Pancreas (tissue), 10 donors: ENCODE results near the gene HSD17B14. TPM values are rescaled to one million over a fixed set of nuclear protein-coding genes. Genes with fewer than 3 reads are reported as not detected.
"Not testable (repeated sequence)": the region's sequence is repeated elsewhere in the genome, so short reads cannot be mapped to it uniquely, and the experiment has no call there.

Experiments
- ATAC-seq, 4 donors: fragments of 200-7000 bp; cut with Tn5 transposase; one replicate each; pipeline versions ENCODE4 v1.8.0 to v1.9.1; 2020; ENCODE audit warnings: mild to moderate bottlenecking in 4 of 4, moderate library complexity in 4 of 4
- DNase-seq, 6 donors: peaks; one replicate each; pipeline ENCODE4 v3.0.0-alpha.2; 2020
- FAIRE-seq: peaks from 2 replicates; lab custom pipeline; 2012; peaks lifted over from hg19 to GRCh38; lab: Jason Lieb, UNC
- H3K27ac ChIP-seq, 4 donors: fragments of 200-600 bp; sonication (generic); 1 replicate in 3 of 4; 2 replicates in 1 of 4; pipeline versions ENCODE4 v1.5.0 to v1.8.0; 2020
- H3K27me3 ChIP-seq, 4 donors: fragments of 200-600 bp; one replicate each; pipeline ENCODE4 v1.8.0; 2021
- H3K36me3 ChIP-seq, 3 donors: fragments of 200-600 bp; sonication (generic) in 1 of 3; one replicate each; pipeline versions ENCODE4 v1.5.0 to v1.8.0; 2020 to 2021
- H3K4me1 ChIP-seq, 3 donors: fragments of 200-600 bp; one replicate each; pipeline ENCODE4 v1.8.0; 2021
- H3K4me3 ChIP-seq, 4 donors: fragments of 200-600 bp; sonication (generic) in 2 of 4; one replicate each; pipeline versions ENCODE4 v1.5.0 to v1.8.0; 2020 to 2021
- H3K9me3 ChIP-seq, 4 donors: fragments of 200-600 bp; one replicate each; pipeline ENCODE4 v1.8.0; 2021
- WGBS, 2 donors: extraction: QIAGEN DNeasy Blood & Tissue Kit; methylation state at CpG; one replicate each; pipeline ENCODE4 v1.1.7; 2013; 5-methylcytosine and 5-hydroxymethylcytosine counted together
- intact Hi-C, 3 donors: fragments of 100-400 bp; cut with DNase I; formaldehyde crosslinking; loops; one replicate each; pipeline versions ENCODE4 v1.11.1 to v1.14.2; 2022
- polyA plus RNA-seq, 2 donors: library from polyadenylated mRNA; stranded (reverse); fragments of 200-250 nt; gene quantifications; one replicate each; pipeline ENCODE4 v1.2.3, GENCODE V29; 2013
- total RNA-seq, 6 donors: library from RNA; stranded (reverse); fragmentation: NEBNext Ultra II Directional in 4 of 6; extraction: Animal tissue kit (Norgen Biotek cat#: 25700) in 4 of 6; gene quantifications; one replicate each; pipeline versions ENCODE4 v1.2.1 to v1.2.4, GENCODE V29; 2021 to 2023
- TF ChIP-seq, protein P1 (sequence below), 4 donors: fragments of 200-600 bp; sonication (generic) in 3 of 4; IDR thresholded peaks; one replicate each; pipeline versions ENCODE4 v1.5.0 to v1.8.0; 2021; ENCODE audit warnings: antibody characterized with exemption in 4 of 4
- donor health status: healthy with polysubstance abuse.
- donor health status: DM: no; HTN: no; CAD: no; lungs with moderate emphysema.
- donor health status: DM: no; HTN: no; CAD: no.
- donor health status: control.
- donor health status: control.
- donor health status: Bipolar disorder and iron deficiency.
- donor health status: DM: yes; HTN: yes; CAD: no.
- donor health status: DM: no; HTN: no; CAD: no.
- donor health status: DM: no; HTN: no; CAD: no.
- donor health status: DM: yes; HTN: yes; CAD: no.

The HSD17B14 gene
- total RNA-seq = 1 to 10 TPM in 4 of 6 donors, under 1 TPM in 2; 0.69 to 4.0 (median 1.7) TPM
- 10 to 100 TPM in 1 of 2 donors, 1 to 10 TPM in 1; 8.5 to 25.4 TPM for polyA plus RNA-seq

DNA sequence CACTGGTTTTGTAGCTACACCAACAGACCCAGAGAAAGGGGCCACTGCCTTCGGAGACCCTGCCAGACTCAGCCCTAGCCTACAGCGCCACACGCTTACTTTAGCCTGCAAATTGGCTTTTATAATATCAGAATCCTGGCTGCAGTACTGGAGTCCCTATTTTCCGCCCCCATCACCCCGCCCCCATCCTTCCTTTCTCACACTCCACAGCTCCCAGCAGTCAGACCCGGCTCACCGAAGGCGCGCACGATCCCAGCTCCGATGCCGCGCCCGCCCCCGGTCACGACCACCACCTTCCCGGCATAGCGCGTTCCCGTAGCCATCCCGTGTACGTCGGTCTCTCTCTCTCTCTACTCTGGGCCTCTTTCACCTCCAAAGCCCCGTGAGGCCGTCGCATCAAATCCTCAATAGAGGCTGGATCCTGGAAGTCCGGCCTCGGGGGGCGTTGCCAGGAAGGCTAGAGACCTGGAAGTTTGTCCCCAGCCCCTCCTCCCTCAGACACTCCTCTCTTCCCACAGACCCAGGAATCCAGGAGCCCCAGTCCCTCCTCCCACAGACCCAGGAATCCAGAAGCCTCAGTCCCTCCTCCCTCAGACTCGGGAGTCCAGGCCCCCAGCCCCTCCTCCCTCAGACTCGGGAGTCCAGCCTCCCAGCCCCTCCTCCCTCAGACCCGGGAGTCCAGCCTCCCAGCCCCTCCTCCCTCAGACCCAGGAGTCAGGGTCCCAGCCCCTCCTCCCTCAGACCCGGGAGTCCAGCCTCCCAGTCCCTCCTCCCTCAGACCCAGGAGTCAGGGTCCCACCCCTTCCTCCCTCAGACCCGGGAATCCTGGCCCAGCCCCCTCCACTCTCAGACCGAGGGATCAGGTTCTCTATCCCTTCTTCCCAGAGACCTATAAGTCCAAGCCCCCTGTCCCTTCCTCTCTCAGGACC lies at the start of gene HSD17B14:
Gene HSD17B14 (minus strand): TSS at position 403 of the 929 bp plus-strand sequence. CDS start 80 bp downstream, at position 323.
- Histone ChIP-seq H3K4me1 (no peaks in the 10 kb centered on the region), H3K4me3 (peak within 1 kb of the TSS in 2 of 4 donors; percentile 20 to 30), H3K9me3 (no peaks in the 10 kb centered on the region), H3K36me3 (no peaks in the 10 kb centered on the region), H3K27me3 (no peaks in the 10 kb centered on the region), H3K27ac (peak within 1 kb of the TSS in 1 of 4 donors; percentile 48)
- TF ChIP-seq, protein P1, sequence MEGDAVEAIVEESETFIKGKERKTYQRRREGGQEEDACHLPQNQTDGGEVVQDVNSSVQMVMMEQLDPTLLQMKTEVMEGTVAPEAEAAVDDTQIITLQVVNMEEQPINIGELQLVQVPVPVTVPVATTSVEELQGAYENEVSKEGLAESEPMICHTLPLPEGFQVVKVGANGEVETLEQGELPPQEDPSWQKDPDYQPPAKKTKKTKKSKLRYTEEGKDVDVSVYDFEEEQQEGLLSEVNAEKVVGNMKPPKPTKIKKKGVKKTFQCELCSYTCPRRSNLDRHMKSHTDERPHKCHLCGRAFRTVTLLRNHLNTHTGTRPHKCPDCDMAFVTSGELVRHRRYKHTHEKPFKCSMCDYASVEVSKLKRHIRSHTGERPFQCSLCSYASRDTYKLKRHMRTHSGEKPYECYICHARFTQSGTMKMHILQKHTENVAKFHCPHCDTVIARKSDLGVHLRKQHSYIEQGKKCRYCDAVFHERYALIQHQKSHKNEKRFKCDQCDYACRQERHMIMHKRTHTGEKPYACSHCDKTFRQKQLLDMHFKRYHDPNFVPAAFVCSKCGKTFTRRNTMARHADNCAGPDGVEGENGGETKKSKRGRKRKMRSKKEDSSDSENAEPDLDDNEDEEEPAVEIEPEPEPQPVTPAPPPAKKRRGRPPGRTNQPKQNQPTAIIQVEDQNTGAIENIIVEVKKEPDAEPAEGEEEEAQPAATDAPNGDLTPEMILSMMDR (IDR thresholded peaks at IDR 0.05) = no peak
- 18 to 29% methylated on average over 35 of the region's 35 CpGs for WGBS, 2 donors
- DNase-seq (peak in 2 of 6 donors; percentile 62 to 75), FAIRE-seq (no peak), ATAC-seq (peak; percentile 18 to 46 (median 39))
- intact Hi-C loops = loop anchor here in 2 of 3 donors (2.0 to 10.0 kb wide), 3 partner anchors 42 to 182 kb away; no protein-coding TSS in a partner anchor

DNA sequence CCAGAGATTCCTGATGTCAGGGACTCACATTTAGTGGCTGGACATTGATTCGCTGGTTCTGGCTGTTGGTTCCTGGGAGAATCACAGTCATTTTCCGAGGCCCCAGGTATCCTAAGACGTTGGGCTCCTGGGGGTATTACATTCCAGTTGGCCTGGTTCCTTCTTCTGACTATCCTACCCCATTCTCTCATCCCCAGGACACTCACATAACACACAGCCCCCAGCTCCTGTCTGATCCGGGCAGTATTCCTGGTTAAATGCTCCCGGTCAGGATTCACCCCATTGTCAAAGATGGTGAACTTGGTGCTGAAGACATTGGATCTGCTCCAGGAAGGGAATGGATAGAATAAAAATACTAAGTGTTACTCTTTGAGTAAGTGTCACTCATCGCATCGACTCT lies 47.4 kb upstream of the HSD17B14 start:
- DNase-seq (no peak), FAIRE-seq (no peak), ATAC-seq (no peak)
- H3K27me3 ChIP-seq = no peaks in the 10 kb centered on the region
- H3K9me3 ChIP-seq = no peaks in the 10 kb centered on the region
- no peak overlapping the region for H3K27ac ChIP-seq
- intact Hi-C loops = no loop called here
- no peaks in the 10 kb centered on the region for H3K36me3 ChIP-seq
- 90% methylated on average over 7 of the region's 7 CpGs for WGBS, 2 donors
- TF ChIP-seq, protein P1 (IDR thresholded peaks at IDR 0.05) = no peak
- H3K4me1 ChIP-seq = no peaks in the 10 kb centered on the region
- no peak overlapping the region for H3K4me3 ChIP-seq

DNA sequence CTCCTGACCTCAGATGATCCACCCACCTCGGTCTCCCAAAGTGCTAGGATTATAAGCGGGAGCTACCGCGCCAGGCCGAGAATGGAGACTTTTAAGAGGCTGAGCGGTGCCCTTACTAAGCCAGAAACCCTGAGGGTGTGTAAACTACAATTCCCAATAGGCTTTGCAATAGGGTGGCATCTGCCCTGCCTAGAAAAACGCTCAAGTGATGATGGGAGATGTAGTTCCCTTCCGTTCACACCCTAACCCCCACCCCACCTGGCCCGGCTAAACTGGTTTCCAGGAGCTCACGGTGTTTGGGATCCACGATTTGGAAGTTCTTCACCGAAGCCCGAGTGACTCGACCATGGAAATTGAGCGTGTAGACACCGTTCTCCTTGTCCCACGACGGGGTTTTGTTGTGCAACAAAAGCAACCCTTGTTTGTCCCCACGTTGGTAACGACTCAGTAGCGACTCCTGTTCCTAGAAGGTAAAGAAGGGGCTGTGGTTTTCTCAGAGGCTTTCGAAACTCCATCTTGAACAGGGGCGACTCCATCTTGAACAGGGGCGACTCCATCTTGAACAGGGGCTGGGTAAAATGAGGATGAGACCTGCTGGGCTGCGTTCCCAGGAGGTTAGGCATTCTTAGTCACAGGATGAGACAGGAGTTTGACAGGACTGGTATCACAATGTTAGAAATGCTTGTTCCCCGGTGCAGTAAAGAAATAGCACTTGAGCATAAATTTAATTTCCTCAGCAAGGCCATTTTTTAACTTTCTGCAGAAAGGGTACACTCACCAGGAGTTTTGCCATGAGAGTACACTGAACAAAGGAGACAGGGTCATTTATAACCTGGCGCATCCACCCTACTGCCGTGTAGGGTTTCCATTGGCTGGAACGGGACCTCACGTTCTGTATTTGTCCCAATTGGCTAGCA lies 45.7 kb upstream of the HSD17B14 start:
- H3K4me1 ChIP-seq = no peaks in the 10 kb centered on the region
- WGBS, 2 donors = 77 to 79% methylated on average over 30 of the region's 30 CpGs
- H3K9me3 ChIP-seq = no peaks in the 10 kb centered on the region
- H3K36me3 ChIP-seq = no peaks in the 10 kb centered on the region
- no peaks in the 10 kb centered on the region for H3K27me3 ChIP-seq
- TF ChIP-seq, protein P1 (IDR thresholded peaks at IDR 0.05) = no peak
- H3K4me3 ChIP-seq = no peak overlapping the region
- no peak overlapping the region for H3K27ac ChIP-seq
- no peak for FAIRE-seq
- no peak for DNase-seq
- intact Hi-C loops = no loop called here
- peak in 3 of 4 donors; percentile 54 to 81 (median 78) for ATAC-seq

DNA sequence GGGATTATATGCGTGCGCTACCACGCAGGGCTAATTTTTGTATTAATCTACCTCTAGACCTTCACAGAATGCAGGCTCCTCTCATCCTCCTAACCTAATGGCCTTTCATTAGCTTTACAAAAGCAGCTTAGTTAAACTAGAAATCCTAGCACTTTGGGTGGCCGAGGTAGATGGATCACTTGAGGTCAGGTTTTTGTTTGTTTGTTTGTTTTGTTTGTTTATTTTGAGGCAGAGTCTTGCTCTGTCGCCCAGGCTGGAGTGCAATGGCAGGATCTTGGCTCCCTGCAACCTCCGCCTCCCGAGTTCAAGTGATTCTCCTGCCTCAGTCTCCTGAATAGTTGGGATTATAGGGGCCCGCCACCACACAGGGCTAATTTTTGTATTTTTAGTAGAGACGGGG lies 43.4 kb upstream of the HSD17B14 start:
- intact Hi-C loops = loop anchor here in 1 of 3 donors (10.0 kb wide), 1 partner anchor 85 kb away; the partner anchor contains the start of gene FTL
- WGBS, 2 donors = 92% methylated on average over 9 of the region's 9 CpGs
- H3K4me3 ChIP-seq, FAIRE-seq, H3K36me3 ChIP-seq, H3K9me3 ChIP-seq, H3K27ac ChIP-seq, ATAC-seq, DNase-seq, H3K27me3 ChIP-seq: not testable (repeated sequence)
- peaks cover 0 to 18% (median 0%) of the 10 kb centered on the region in 3 donors for H3K4me1 ChIP-seq
